Measurements from ENCODE around the gene KCTD13.
"Not testable (repeated sequence)": the region's sequence is repeated elsewhere in the genome, so short reads cannot be mapped to it uniquely, and the experiment has no call there.

KCTD13 gene

DNA sequence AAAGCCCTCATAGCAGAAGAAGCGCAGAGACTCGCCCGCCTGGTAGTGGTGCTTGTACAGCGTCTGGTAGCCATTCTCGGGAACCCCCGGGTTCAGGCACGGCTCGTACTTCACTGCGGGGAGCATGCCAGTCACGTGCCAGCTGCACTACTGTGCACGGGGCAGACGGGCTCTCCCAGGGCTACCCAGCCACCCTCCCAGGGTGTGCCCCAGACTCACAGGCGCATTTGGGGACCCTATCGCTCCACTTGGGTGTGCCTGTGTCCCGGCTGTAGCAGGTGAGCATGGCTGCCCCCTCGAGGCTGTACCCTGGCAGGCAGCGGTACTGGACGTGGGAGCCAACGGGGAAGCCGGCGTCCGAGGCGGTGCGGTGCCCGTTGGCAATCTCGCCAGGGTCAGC is 52.7 kb downstream of the KCTD13 start:
- H3K4me1 ChIP-seq (ENCODE audit: insufficient read depth, low read length): no peaks in the 10 kb centered on the region
- peaks cover 5% of the 10 kb centered on the region for H3K9me3 ChIP-seq (ENCODE audit: low read length)
- no peak overlapping the region for H3K4me3 ChIP-seq (ENCODE audit: low read depth in 1 of 2, low read length in 2 of 2)
- no peak overlapping the region for H3K27ac ChIP-seq (ENCODE audit: low read depth, low read length)
- no peaks in the 10 kb centered on the region for H3K36me3 ChIP-seq (ENCODE audit: insufficient read depth, low read length)
- H3K27me3 ChIP-seq (ENCODE audit: control insufficient read depth in 1 of 2, insufficient read depth in 2 of 2, low read length in 2 of 2): peaks cover 23 to 25% of the 10 kb centered on the region in 2 donors
- no peak overlapping the region for H3K9ac ChIP-seq (ENCODE audit: low read length)

DNA sequence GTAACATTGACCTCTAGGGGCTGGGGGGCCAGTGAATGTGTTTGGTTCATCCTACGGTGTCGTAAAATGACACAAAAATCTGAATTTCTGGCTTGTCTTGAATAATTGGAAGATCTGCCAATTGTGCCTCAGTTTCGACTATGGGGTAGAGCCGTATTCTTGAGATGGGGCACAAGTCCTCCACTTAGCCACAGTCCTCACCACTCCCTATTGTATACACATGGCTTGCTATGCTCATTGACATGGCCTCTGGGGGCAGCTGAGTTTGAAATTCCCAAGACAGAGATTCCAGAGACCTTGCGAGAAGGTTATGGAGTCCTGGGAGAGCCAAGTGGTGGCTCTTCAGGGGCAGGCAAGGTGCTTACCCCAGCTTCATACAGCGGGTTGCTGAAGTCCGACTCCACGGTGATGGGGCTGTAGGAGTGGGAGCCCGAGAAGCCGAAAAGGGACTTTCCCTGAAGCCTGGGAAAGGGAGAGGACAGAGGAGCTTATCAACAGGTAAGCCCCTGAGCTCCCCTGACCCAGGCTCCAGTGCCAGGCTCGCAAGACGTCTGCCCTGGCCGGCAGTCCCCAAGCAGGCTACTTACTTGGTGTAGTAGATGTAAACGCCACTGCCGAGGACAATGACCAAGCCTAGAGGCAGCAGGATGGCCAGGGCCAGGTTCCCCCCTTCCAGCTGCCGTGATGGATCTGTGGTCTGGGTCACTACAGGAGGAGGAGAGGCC is 54.0 kb downstream of the KCTD13 start:
- Histone ChIP-seq H3K4me3 (ENCODE audit: low read depth in 1 of 2, low read length in 2 of 2) (no peak overlapping the region), H3K36me3 (ENCODE audit: insufficient read depth, low read length) (no peaks in the 10 kb centered on the region), H3K4me1 (ENCODE audit: insufficient read depth, low read length) (no peaks in the 10 kb centered on the region), H3K9me3 (ENCODE audit: low read length) (peaks cover 3% of the 10 kb centered on the region), H3K27ac (ENCODE audit: low read depth, low read length) (no peak overlapping the region), H3K9ac (ENCODE audit: low read length) (no peak overlapping the region), H3K27me3 (ENCODE audit: control insufficient read depth in 1 of 2, insufficient read depth in 2 of 2, low read length in 2 of 2) (peaks cover 12% of the 10 kb centered on the region in 2 donors)

DNA sequence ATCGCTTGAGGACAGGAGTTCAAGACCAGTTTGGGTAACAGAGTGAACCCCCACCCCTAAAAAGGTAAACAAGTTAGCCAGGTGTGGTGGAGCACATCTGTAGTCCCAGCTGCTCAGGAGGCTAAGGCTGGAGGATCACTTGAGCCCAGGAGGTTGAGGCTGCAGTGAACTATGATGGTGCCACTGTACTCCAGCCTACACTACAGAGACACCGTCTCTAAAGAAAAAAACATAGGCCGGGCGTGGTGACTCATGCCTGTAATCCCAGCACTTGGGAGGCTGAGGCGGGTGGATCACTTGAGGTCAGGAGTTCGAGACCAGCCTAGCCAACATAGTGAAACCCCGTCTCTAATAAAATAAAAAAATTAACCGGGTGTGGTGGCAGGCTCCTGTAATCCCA is 57.0 kb downstream of the KCTD13 start:
- not testable (repeated sequence) for H3K9me3 ChIP-seq (ENCODE audit: low read length); H3K27ac ChIP-seq (ENCODE audit: low read depth, low read length); H3K4me1 ChIP-seq (ENCODE audit: insufficient read depth, low read length); H3K36me3 ChIP-seq (ENCODE audit: insufficient read depth, low read length); H3K27me3 ChIP-seq (ENCODE audit: control insufficient read depth in 1 of 2, insufficient read depth in 2 of 2, low read length in 2 of 2); H3K9ac ChIP-seq (ENCODE audit: low read length); H3K4me3 ChIP-seq (ENCODE audit: low read depth in 1 of 2, low read length in 2 of 2)

DNA sequence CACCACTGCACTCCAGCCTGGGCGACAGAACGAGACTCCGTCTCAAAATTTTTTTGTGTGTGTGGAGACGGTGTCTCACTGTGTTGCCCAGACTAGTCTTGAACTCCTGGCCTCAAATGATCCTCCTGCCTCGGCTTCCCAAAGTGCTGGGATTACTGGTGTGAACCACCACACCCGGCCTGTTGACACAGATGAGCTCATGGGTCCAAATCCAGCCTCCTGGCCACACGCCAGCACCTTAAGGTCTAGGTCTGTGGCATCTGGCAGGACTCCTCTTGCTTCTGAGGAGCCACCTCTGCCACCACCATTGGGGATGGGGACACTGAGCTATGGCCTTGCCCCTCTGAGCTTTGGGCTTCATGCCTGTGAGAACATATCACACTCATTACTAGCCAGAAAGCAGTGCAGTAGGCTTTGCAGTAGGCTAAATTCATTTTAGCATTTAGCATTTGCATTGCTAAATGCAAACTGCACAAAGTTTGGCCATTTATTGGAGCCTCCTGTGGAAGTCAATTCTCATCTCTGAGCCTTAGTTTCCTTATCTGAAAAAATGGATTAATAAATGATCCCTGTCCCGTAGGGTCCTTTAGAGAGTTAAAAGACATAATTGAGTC is 57.5 kb downstream of the KCTD13 start:
- H3K9me3 ChIP-seq (ENCODE audit: low read length): no peaks in the 10 kb centered on the region
- H3K36me3 ChIP-seq (ENCODE audit: insufficient read depth, low read length): no peaks in the 10 kb centered on the region
- H3K4me3 ChIP-seq (ENCODE audit: low read depth in 1 of 2, low read length in 2 of 2): no peak overlapping the region
- no peaks in the 10 kb centered on the region for H3K27me3 ChIP-seq (ENCODE audit: control insufficient read depth in 1 of 2, insufficient read depth in 2 of 2, low read length in 2 of 2)
- no peaks in the 10 kb centered on the region for H3K4me1 ChIP-seq (ENCODE audit: insufficient read depth, low read length)
- H3K9ac ChIP-seq (ENCODE audit: low read length): no peak overlapping the region
- H3K27ac ChIP-seq (ENCODE audit: low read depth, low read length): no peak overlapping the region

DNA sequence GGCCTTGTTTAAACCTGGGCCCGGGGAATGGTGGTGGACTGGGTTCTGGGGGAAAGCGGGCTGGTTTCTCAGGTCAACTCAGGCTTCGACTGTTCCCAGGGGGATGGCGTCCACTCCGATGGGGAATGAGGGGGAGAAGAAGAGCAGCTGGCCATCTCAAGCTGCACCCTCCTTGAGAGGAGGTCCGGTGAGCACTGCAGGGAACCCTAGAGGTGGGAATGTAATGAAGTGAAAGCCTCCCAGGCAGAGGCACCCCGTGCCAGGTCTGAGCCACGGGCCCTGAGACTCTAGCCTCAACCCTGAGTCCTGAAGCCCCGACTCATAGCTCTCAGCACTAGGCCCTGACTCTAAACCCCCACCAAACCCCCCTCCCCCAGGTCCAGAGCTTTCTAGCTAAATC is 61.8 kb downstream of the KCTD13 start:
- Histone ChIP-seq H3K27ac (ENCODE audit: low read depth, low read length) (no peak overlapping the region), H3K27me3 (ENCODE audit: control insufficient read depth in 1 of 2, insufficient read depth in 2 of 2, low read length in 2 of 2) (no peaks in the 10 kb centered on the region), H3K36me3 (ENCODE audit: insufficient read depth, low read length) (peaks cover 19% of the 10 kb centered on the region), H3K9ac (ENCODE audit: low read length) (no peak overlapping the region), H3K9me3 (ENCODE audit: low read length) (no peaks in the 10 kb centered on the region), H3K4me1 (ENCODE audit: insufficient read depth, low read length) (peaks cover 18% of the 10 kb centered on the region), H3K4me3 (ENCODE audit: low read depth in 1 of 2, low read length in 2 of 2) (no peak overlapping the region)

DNA sequence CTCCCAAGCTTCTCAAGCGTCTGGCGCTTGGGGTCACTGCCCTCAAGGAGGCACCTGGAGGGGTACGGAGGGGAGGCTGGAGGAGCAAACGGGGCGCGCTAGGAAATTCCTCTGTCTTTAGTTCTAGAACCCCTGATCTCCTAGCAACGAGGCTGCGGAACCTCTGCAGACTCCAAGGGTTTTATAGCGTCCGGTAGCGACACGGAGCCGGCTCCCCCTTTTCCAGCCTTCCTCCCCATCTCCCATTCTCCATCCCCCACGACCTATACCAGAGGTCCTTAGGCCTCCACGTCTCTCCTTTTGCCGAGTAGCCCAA is 62.4 kb downstream of the KCTD13 start:
- Histone ChIP-seq H3K36me3 (ENCODE audit: insufficient read depth, low read length) (peaks cover 24% of the 10 kb centered on the region), H3K4me1 (ENCODE audit: insufficient read depth, low read length) (peaks cover 18% of the 10 kb centered on the region), H3K27ac (ENCODE audit: low read depth, low read length) (no peak overlapping the region), H3K9me3 (ENCODE audit: low read length) (no peaks in the 10 kb centered on the region), H3K27me3 (ENCODE audit: control insufficient read depth in 1 of 2, insufficient read depth in 2 of 2, low read length in 2 of 2) (no peaks in the 10 kb centered on the region), H3K9ac (ENCODE audit: low read length) (no peak overlapping the region), H3K4me3 (ENCODE audit: low read depth in 1 of 2, low read length in 2 of 2) (peak overlapping the region; percentile 77 to 84)

DNA sequence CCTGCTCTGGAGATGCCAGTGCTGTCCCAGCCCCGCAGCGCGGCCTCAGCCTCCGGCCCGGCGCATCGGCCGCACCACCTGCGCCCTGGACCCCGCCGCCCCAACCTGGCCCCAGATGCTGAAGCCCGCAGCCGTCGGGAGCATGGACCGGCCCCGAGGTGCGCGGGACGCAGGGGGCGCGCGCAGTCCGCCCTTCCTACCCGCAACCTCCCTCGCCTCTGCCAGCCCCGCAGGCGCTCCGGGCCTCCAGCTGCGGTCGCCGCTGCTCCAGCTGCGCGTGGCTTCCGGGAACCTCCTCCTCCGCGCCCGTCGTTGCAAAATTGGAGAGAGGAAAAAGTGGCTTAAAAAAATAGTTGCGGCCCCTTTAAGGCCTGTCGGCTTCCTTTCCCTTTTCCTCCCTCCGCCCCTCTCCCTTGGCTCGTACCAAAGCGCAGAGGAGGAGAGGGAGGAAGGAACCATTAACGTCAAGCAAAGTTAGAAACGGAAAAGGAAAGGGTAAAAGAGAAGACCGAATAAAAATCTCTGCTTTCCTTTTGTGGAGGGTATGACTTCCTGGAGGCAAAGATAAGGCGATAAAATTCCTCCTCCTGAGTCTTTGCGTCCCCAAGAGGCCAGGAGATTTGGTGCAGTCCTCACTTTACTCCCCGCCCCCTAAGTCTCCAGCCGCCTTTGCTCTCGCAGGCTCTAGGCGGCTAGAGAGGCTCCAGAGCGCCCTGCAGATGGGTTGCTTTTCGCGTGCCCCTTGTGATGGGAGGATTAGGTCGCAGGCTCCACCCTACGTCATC is 63.0 kb downstream of the KCTD13 start, which contains the start of gene CDIPT:
CDIPT (minus strand) TSS at position 343 of the 785 bp plus-strand sequence. CDS start 369 bp downstream, outside the sequence.
- Histone ChIP-seq H3K9ac (ENCODE audit: low read length) (peak within 1 kb of the TSS; percentile 54), H3K9me3 (ENCODE audit: low read length) (no peaks in the 10 kb centered on the region), H3K4me3 (ENCODE audit: low read depth in 1 of 2, low read length in 2 of 2) (peak within 1 kb of the TSS; percentile 77 to 84), H3K27me3 (ENCODE audit: control insufficient read depth in 1 of 2, insufficient read depth in 2 of 2, low read length in 2 of 2) (no peaks in the 10 kb centered on the region), H3K36me3 (ENCODE audit: insufficient read depth, low read length) (peaks cover 30% of the 10 kb centered on the region), H3K4me1 (ENCODE audit: insufficient read depth, low read length) (peaks cover 18% of the 10 kb centered on the region), H3K27ac (ENCODE audit: low read depth, low read length) (peak within 1 kb of the TSS; percentile 90)

DNA sequence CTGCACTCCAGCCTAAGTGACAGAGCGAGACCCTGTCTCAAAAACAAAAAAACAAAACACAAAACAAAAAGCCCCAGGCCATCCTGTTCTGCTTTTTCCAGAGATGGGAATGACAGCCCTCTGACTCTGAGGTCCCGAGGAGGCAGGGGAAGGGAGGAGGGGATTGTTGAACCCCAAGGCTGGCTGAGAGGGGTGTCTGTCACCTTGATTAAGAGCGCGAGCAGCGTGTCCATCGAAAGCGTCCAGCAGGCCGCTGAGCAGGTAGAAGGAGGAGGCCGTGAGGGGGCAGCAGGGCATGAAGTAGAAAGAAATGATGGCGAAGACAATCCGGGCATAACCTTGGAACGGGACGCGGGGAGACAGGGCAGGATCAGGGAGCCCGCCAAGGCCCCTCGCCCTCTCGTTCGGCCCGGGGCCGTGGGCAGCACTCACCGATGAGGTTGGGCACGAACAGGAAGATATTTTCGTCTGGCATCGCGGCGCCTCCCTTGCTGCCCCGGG is 63.6 kb downstream of the KCTD13 start:
- Histone ChIP-seq H3K4me1 (ENCODE audit: insufficient read depth, low read length) (peaks cover 18% of the 10 kb centered on the region), H3K4me3 (ENCODE audit: low read depth in 1 of 2, low read length in 2 of 2) (peak overlapping the region; percentile 77 to 84), H3K9me3 (ENCODE audit: low read length) (no peaks in the 10 kb centered on the region), H3K36me3 (ENCODE audit: insufficient read depth, low read length) (peaks cover 31% of the 10 kb centered on the region), H3K27me3 (ENCODE audit: control insufficient read depth in 1 of 2, insufficient read depth in 2 of 2, low read length in 2 of 2) (no peaks in the 10 kb centered on the region), H3K9ac (ENCODE audit: low read length) (peak overlapping the region; percentile 54), H3K27ac (ENCODE audit: low read depth, low read length) (peak overlapping the region; percentile 90)

DNA sequence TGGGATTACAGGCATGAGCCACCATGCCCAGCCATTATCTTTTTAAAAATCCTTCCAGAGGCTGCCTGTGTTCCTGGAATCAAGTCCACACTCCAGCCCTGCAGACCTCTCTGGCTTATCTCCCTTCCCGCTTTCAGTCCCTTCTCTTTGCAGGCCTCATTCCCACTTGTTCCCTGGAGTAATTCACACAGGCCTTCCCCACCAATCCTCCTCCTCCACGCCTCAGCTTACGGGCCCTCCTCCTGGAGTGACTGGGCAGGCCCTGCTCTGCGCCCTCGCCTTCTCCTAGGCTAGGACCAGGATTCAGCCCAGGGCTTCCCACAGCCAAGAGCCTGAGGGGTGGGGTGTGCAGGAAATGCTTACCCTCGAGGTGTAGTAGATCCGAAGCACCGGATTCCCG is 65.8 kb downstream of the KCTD13 start:
- no peak overlapping the region for H3K27ac ChIP-seq (ENCODE audit: low read depth, low read length)
- H3K9ac ChIP-seq (ENCODE audit: low read length): no peak overlapping the region
- H3K9me3 ChIP-seq (ENCODE audit: low read length): no peaks in the 10 kb centered on the region
- H3K4me3 ChIP-seq (ENCODE audit: low read depth in 1 of 2, low read length in 2 of 2): no peak overlapping the region
- H3K4me1 ChIP-seq (ENCODE audit: insufficient read depth, low read length): peaks cover 18% of the 10 kb centered on the region
- no peaks in the 10 kb centered on the region for H3K27me3 ChIP-seq (ENCODE audit: control insufficient read depth in 1 of 2, insufficient read depth in 2 of 2, low read length in 2 of 2)
- peaks cover 31% of the 10 kb centered on the region for H3K36me3 ChIP-seq (ENCODE audit: insufficient read depth, low read length)

DNA sequence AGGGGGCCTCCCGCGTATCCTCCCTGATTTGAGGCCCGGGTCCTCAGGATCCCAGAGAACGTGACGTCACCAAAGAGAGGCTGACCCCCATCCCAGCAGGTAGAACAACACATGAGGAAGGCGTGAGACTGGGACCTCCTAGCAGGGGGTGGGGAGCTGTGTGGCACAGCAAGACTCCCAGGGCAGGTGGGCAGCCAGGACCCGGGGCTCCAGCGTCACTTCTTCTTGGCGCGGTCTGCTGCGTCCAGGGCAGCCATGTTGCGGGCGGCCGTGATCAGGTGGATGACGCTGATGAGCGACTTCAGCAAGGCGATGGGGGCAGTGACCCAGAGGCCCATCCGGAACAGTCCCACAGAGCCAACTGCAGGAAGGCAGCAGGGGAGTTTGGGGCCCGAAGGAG is 67.1 kb downstream of the KCTD13 start:
- no peak overlapping the region for H3K9ac ChIP-seq (ENCODE audit: low read length)
- no peaks in the 10 kb centered on the region for H3K27me3 ChIP-seq (ENCODE audit: control insufficient read depth in 1 of 2, insufficient read depth in 2 of 2, low read length in 2 of 2)
- H3K4me1 ChIP-seq (ENCODE audit: insufficient read depth, low read length): peaks cover 18% of the 10 kb centered on the region
- no peak overlapping the region for H3K27ac ChIP-seq (ENCODE audit: low read depth, low read length)
- H3K36me3 ChIP-seq (ENCODE audit: insufficient read depth, low read length): peaks cover 31% of the 10 kb centered on the region
- no peak overlapping the region for H3K4me3 ChIP-seq (ENCODE audit: low read depth in 1 of 2, low read length in 2 of 2)
- H3K9me3 ChIP-seq (ENCODE audit: low read length): no peaks in the 10 kb centered on the region

DNA sequence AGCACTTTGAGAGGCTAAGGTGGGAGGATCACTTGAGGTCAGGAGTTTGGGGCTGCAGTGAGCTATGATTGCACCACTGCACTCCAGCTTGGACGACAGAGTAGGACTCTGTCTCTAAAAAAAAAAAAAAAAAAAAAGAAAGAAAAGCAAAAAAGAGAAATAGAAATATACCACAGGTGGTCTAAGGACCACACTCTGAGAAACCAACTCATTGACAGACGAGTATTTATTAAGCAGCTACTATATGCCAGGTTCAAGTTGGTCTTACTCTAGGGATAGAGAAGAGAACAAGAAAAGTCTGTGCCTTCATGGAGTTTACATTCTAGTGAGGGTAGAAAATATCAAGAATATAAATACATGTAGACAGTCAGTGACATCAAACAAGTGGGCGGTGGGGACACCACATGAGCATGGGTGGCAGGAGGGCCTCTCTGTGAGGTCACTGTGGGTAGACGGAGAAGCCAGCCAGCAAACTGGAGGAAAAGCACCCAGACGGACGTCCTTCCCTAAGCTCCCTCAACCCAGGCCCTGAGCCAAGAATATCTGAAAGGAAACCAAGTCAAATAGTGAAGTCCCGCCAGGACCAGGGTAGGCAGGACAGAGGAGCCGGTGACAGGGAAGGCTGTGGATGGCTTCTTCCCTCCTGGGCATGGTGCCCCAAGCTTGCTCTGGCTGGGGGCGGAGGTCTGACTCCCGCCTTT is 67.7 kb downstream of the KCTD13 start:
- no peak overlapping the region for H3K27ac ChIP-seq (ENCODE audit: low read depth, low read length)
- no peaks in the 10 kb centered on the region for H3K27me3 ChIP-seq (ENCODE audit: control insufficient read depth in 1 of 2, insufficient read depth in 2 of 2, low read length in 2 of 2)
- H3K4me1 ChIP-seq (ENCODE audit: insufficient read depth, low read length): peaks cover 18% of the 10 kb centered on the region
- no peaks in the 10 kb centered on the region for H3K9me3 ChIP-seq (ENCODE audit: low read length)
- H3K4me3 ChIP-seq (ENCODE audit: low read depth in 1 of 2, low read length in 2 of 2): no peak overlapping the region
- H3K9ac ChIP-seq (ENCODE audit: low read length): no peak overlapping the region
- peaks cover 31% of the 10 kb centered on the region for H3K36me3 ChIP-seq (ENCODE audit: insufficient read depth, low read length)

All from muscle layer of colon (tissue), 2 donors.